Measurements from ENCODE around the gene CERK.

DNA sequence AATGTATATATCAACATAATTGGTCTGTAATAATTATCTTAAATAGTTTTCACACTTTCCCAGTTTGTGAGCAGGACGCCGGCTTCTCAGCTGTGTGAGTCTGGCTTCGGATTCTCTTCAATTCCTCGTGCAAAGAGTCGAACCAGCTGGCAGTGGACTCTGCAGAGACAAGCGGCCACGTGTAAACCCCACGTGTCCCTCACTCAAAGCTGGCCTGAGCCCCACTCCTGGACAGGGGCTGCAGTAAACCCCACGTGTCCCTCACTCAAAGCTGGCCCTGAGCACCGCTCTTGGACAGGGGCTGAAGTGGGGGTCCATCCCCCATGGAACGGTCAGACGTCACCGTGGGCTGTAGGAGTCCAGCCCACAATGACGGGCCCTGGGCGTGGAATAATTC lies 51.0 kb downstream of the CERK start:
- TF ChIP-seq, protein P1, sequence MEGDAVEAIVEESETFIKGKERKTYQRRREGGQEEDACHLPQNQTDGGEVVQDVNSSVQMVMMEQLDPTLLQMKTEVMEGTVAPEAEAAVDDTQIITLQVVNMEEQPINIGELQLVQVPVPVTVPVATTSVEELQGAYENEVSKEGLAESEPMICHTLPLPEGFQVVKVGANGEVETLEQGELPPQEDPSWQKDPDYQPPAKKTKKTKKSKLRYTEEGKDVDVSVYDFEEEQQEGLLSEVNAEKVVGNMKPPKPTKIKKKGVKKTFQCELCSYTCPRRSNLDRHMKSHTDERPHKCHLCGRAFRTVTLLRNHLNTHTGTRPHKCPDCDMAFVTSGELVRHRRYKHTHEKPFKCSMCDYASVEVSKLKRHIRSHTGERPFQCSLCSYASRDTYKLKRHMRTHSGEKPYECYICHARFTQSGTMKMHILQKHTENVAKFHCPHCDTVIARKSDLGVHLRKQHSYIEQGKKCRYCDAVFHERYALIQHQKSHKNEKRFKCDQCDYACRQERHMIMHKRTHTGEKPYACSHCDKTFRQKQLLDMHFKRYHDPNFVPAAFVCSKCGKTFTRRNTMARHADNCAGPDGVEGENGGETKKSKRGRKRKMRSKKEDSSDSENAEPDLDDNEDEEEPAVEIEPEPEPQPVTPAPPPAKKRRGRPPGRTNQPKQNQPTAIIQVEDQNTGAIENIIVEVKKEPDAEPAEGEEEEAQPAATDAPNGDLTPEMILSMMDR (IDR thresholded peaks at IDR 0.05 in 8 of 11, conservative IDR thresholded peaks at IDR 0.05 in 3 of 11), result no peak
- TF ChIP-seq POLR2A (IDR thresholded peaks at IDR 0.05) (no peak), POLR2AphosphoS5 (IDR thresholded peaks at IDR 0.05) (peak in 1 of 3 donors; percentile 35)

All from spleen (tissue), 7 donors.